GM21737 (cell line): Measurements from ENCODE around the gene GAD1.

Source experiments
- ATAC-seq: cut with Tn5 transposase; IDR thresholded peaks from one replicate; pipeline ENCODE4 v1.9.1; 2021; ENCODE audit warnings: mild to moderate bottlenecking, moderate library complexity; ENCODE audit not compliant: unreplicated experiment

The GAD1 gene

DNA sequence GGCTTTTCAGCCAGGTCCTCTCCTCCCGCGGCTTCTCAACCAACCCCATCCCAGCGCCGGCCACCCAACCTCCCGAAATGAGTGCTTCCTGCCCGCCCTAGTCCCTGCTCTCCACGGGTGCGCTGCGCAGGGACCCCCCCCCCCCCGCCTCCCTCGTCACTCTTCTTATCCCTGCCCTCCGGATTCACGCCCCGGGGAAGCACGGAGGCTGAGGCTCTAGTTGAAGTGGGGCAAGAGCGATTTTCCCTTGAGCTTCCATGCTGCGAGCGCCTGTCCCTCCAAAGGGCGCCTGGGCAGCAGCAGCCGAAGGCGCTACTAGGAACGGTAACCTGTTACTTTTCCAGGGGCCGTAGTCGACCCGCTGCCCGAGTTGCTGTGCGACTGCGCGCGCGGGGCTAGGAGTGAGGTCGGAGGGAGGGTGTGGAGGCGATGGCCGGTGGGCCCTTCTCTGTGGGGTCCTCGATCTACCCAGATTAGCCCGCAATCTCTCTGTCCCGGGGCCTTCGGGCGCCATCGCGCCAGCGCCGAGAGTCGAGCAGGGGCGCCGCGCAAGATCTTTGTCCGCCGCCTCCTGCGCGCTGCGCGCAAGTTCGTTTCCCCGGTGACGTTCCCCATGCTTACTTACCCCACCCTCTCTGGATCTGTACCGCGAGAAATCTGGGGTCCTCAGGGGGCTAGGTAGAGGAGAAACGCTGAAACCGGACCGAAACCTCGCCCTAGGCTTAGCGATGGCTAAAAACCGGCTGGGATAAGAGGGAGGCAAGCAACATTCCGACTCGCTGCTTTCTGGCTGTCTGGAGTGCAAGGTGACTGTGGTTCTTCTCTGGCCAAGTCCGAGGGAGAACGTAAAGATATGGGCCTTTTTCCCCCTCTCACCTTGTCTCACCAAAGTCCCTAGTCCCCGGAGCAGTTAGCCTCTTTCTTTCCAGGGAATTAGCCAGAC is 677 bp downstream of the GAD1 start:
- ATAC-seq = peak; percentile 14

DNA sequence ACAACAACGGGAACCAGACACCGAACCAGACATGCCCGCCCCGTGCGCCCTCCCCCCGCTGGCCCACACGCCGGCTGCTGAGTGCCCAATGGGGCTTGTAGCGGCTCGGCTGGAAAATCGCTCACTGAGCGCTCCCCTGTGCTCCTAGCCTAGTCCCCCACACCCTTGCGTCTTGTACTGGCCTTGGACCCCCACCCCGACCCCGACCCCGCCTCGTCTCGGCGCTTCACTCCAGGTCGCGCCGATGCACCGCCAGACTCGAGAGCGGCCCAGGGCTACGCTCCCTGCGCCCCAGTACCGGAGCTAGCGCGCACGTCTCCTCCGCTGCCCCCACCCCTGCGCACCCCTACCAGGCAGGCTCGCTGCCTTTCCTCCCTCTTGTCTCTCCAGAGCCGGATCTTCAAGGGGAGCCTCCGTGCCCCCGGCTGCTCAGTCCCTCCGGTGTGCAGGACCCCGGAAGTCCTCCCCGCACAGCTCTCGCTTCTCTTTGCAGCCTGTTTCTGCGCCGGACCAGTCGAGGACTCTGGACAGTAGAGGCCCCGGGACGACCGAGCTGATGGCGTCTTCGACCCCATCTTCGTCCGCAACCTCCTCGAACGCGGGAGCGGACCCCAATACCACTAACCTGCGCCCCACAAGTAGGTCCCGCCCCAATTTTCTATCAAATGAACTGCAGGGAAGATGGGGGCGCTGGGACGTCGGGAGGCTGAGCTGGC is 1.5 kb downstream of the GAD1 start:
- ATAC-seq = no peak

DNA sequence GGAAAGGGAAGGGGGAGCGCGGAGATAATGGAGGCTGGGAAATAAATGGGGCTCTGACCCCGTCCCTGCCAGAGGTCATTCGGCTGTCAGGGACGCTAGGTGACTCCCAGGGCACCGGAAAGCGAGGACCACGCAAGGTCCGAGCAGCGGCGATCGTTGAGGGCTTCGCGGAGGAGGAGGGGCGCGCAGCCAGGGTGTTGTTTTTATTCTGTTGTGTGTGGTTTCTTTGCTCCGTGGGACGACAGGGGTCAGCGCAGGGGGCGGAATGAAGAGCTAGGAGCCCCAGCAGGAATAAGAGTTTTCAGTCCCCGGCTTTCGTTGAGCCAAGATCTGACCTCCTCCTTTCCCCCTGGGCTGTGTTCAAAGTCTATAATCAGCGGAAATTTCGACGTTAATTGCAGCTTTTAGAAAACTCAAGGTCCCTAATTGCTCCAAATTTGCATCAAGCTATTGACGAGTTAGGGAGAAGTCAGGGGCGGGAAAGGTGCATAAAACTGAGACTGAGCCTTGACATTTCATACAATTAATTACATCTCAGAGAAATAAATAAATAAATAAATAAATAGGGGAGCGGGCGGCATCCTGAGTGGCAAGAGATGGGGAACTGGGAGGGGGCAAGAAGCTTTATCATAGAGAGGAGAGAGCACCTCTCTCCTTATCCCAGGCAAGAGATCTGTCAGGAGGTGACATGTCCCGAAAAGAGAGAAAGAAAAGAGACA is 2.2 kb downstream of the GAD1 start:
- no peak for ATAC-seq

DNA sequence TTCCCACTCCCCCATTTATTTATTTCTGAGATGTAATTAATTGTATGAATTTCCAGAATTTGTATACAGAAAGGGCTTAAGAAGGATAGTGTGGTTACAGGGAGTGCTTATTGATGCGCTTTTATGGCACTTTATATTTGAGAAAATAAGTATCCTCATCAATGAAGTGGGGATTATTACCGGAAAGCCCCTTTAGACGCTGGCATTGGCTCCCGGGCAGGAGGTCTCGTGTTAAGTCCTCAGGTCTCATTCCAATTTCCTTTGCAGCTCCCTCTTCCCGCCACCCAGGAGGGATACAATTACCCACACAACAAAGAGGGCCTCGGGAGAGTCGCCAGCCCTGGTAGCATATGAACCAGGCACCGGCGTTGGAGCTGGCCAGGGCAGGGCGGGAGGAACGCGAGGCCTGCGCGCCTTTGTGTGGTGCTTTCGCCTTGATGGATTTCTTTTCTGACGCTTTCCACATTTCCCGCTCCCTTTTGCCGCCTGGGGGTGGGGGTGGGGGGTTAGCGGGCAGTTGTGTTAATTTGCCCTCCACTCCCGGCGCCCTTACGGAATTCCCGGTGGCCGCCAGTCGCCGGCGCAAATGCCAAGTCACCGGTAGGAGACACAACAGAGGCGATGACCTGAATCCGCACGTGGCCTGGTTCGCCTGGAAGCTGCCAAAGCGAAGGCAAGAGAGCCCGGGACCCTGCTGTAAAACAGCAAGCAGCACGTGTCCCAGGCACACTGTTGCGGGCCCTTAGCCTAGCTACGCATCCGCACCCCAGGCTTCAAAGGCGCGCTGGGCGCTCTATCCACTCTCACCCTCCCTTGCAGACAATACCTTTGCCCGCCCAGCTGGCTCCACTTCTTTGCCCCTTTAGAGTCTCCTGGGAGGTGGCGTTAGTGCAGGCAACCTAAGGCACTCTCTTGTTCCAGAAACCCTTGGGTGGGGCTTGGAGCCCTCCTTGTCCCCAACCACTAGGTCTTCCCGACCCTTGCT is 3.3 kb downstream of the GAD1 start:
- ATAC-seq = no peak

DNA sequence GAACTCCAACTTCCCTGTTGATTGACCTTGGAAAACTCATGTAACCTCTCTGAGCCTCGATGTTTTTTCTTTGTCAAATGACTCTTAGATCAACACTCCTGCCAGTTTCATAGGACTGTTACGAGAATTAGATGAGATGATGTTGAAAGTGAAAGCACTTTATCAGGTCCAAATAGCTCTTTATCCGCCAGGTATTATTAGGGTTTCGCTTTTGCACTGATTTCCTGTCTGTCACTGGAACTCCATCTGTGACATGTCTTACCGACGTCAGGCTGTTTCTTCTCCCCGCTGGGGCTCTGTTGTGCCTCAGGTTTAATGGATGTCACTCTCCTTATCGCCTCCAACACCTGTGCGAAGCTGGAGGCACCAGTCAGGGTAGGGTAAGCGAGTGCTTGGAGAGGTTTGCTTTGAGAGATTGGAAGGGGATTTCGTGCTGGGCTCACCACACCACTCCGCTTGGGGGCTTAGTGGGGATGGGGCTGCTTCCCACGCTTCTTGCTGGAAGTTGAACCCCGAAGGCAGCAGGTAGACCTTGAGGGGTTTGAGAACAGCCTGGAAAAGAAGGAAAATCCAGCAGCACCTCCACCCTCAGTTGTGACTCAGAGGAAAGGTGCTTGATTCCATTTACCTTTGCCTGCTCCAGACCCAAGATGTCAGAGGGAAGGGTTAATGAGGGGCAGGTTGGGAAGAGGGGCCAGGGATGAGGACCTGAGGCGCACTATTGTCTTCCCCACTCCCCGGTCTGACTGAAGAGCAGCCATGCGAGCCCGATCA is 4.3 kb downstream of the GAD1 start:
- no peak for ATAC-seq

DNA sequence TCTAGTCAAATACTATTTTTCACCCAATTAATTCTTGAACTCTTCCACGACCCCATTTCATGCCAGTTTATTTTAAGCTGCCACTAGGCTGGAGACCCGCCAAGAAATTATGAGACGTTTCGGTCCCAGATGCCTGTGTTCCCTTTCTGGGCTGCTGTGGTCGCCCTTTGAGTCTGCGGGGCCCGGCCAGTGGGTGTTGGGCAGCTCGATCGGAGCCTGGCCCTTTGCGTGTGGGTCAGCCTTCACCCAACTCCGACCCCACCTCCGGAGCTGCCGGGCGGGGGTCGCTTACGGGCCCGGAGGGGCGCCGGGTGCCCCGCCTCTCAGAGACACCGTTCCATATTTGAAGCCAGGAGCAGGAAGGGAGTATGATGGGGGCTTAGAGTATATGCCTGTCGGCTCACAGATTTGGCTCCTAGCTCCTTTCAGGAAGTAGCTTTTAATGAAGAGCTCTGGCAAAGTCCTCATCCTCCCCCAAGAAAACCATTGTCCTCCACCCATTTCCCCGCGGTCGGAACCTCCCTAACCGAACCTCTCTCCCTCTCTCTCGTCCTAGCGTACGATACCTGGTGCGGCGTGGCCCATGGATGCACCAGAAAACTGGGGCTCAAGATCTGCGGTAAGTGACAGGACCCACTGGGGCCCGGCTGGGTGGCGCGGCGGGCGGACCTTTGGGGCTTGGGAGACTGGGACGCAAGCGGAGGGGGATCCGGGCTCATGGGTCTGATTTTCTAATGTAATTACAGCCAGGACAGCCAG is 5.0 kb downstream of the GAD1 start:
- ATAC-seq = no peak

DNA sequence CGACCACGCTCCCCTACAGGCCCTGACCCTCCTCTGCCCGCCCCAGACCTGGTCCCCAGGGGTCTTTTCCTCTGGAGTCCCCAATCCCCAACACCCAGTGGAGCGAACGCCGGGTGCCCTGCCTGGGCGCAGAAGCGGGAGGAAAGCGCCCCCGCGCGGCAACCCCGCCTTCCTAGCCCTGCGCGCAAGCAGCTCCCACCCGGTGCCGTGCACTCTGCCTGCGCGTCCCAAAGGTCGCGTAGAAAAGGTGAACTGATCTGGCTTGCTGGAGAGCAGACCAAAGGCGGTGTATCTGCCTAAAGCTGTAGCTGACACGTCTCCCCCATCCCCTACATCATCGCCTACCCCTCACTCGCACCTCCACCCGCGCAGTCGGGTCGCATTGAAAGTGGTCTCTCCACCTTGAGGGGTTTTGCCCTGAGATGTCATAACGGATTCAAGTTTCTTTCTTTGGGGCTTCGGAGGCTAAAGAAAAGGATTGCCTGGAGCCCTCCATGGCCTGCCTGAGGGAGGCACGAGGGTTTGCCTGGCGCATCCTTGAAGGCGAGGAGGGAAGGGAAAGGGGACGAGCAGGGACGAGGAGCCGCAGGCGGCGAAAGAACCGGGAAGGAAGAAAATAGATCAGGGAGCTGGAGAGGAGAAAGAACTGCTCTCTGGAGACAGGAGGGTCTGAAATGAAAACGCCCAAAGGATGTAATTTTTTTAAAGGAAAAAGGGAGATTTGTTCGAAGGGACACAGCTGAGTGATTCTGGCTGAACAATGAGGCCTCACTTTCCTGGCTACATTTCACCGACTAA is 5.8 kb downstream of the GAD1 start:
- ATAC-seq = no peak

DNA sequence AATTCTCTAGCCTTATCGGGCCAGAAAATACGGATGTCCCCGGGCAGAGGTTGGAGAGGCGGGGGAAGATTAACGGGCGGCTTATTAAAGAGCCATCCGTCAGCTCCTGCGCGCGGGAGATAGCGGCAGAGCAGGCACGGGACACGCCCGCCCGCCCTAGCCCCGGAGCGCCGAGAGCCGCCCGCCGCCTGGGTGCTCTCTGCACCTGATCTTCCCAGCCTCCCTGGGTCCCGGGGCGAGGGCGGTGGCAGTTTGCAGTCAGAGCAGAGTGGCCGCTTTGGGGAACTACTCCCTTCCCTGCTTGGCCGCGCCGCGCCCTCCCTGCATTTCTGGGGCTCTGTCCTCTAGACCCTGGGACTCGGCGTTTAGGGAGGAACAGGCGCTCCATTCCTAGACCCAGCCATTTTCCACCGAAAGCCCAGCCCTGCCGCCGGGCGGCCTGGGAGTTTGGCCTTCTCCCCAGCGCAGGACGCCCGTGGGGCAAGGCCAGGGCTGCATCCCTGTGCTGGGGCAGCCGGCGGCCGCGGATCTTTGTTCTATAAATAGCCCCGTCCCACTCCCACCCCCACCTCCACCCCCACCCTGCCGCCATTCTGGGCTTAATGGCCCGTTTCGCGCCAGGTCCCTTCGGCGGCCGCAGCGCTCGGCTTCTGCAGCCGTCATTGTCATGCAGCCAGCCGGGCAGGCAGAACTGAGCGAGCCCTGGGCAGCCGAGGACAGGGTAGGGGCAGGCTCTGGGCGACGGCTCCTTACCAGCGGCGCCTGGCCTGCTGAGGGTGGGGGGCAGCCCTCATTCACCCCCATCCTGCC is 6.6 kb downstream of the GAD1 start:
- ATAC-seq = no peak

DNA sequence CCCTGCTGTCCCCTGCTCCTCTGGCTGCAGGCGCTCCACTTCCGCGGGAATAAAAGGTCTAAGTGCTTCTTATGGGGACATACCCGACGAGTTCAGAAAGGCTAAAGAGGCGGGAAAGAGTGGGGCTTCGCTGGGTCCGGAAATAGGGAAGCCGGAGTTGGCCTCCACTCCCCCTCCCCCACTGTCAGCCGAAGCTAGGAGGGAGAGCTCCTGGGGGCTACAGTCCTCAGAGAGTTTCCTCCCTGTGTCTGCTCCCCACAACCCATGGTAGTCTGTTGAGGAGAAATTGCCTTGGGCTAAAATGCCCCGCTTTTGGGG is 7.2 kb downstream of the GAD1 start:
- ATAC-seq = no peak

DNA sequence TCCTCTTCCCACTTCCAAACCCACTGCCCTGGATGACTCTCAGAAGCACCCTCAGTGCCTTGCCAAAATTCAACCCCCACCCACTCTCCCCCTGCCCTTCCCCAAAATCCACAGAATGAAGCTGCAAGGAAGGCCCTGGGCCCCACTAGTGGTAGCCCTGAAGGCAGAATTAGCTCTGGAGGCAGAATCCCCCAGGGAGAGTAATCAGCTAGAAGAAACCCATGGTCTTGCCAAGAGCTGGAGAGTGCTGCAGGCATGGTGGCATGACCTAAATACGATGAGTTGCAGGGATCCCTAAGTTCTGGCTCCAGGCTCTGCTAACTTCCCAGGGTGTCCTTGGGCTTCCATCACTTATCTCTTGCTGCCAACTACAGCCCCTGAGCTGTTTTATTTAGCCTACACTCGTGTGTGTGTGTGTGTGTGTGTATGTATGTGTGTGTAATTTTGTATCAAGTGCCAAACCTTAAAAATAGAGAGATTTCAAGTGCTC is 7.9 kb downstream of the GAD1 start:
- ATAC-seq = no peak

DNA sequence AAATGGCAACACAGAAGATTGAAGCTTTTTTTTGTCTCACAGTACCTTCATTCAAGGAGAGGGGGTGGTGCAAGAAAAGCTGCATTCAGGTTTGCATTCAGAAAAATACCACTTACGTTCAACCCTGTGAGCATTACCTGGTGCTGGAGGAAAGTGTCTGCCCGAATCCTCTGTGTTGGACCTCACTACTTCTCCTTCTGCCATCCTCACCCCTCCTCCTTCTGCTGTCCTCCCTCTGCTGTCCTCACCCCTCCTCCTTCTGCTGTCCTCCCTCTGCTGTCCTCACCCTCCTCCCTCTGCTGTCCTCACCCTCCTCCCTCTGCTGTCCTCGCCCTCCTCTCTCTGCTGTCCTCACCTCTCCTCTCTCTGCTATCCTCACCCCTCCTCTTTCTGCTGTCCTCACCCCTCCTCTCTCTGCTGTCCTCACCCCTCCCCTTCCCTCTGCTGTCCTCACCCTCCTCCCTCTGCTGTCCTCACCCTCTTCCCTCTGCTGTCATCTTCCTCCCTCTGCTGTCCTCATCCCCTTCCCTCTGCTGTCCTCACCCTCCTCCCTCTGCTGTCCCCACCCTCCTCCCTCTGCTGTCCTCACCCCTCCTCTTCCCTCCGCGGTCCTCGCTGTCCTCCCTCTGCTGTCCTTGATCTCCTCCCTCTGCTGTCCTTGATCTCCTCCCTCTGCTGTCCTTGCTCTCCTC is 11.3 kb downstream of the GAD1 start:
- no peak for ATAC-seq

DNA sequence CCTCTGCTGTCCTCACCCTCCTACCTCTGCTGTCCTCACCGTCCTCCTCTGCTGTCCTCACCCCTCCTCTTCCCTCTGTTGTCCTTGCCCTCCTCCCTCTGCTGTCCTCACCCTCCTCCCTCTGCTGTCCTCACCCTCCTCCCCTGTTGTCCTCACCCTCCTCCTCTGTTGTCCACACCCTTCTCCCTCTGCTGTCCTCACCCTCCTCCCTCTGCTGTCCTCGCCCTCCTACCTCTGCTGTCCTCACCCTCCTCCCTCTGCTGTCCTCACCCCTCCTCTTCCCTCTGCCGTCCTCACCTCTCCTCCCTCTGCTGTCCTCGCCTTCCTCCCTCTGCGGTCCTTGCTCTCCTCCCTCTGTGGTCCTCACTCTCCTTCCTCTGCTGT is 11.8 kb downstream of the GAD1 start:
- ATAC-seq = no peak

DNA sequence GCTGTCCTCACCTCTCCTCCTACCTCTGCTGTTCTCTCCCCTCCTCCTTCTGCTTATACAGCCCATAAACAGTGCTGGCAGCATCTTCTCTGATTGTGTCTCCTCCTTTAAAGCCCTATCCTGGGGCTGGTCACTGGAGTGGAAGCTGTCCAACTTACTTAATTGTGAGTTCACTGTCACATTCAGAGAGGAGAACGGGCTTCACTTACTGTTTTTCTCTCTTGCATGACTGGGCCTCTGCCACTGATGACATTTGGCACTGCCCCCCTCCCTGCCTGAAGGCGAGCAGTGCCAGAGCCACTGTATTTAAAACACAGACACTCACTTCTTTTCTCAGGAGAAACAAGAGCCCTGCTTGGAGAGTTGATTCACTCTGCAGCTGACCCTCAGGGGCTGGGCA is 12.3 kb downstream of the GAD1 start:
- no peak for ATAC-seq

DNA sequence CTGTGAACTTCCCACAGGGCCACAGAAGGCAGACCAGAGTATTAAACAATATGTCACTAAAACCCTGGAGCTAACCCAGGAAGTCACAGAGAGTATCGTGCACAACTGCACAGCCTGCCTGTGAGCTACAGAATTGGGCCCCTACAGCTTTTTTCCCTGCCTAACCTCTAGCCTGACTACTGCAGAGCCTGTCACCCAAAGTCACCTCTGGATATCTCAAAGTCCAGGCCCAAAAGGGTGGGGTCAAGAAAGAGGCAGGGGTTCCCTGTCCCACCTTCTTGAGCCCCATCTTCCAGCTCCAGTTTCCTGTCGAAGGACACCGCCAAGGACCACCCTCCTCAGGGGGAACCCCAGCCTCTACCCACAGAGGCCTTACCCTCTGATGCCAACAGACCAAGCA is 13.5 kb downstream of the GAD1 start:
- ATAC-seq = no peak

DNA sequence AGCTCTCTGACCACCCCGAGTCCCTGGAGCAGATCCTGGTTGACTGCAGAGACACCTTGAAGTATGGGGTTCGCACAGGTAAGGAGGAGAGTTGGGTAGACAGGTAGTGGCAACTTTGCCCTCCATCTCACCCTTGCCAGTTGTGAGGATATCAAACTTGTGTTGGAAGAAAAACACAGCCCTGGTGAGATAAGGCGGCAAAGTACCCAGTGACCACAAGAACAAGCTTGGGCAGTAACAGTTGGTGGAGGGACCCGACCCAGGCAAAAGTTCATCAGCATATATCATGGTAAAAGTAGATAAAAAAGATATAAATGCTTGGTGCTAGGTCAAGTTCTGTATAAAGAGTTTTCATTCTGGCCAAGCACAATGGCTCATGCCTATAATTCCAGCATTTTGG is 14.4 kb downstream of the GAD1 start:
- no peak for ATAC-seq

DNA sequence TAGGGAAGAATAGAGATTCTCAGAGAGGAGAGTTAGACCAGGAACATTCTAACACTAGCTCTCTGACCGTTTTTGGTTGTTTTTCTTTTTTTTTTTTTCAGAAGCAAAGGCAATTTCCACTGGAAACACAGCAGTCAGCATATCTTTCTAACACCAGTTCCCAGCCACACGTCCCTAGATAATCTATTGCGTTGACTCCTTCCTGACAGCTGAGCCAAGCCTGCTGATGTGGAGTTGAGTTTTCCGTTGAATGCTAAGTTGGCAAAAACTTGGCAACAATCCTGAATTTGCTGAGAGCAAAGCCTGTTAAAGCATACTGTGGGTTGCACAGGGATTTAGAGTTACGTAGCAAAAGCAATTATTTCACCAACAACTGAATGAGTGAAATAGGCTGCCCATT is 19.3 kb downstream of the GAD1 start:
- no peak for ATAC-seq

DNA sequence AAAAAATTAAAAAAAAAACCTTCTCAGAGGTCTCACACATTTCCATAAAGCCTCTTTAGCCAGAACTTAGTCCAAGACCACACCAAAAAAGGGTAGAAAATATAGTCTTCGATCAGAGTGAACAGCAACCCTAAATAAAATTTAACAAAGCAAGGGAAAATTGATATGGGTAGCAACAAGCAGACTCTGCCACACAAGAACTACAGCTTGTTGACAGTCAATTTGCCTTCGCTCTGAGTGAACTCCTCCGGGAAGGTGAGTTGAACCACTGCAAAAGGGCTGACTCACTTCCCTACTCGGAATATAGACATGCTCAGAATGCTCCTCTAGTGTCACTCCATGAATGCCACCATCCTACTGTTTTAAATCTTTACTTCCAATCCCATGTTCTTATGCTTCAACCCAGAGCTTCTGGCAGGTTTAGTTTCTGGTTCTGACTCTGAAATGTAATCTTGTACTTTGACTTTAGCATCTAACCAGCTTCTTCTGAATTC is 24.1 kb downstream of the GAD1 start:
- ATAC-seq = no peak
